Vagina (tissue), 2 donors: ENCODE data around the gene SEMA3E.

Experiments used
- CTCF ChIP-seq, 3 experiments: fragments of 450-650 bp in 2 of 3; fragments of 200-600 bp in 1 of 3; sonication (generic) in 1 of 3; IDR thresholded peaks; one replicate each; pipeline ENCODE4 v1.5.1; 2017 to 2019; ENCODE audit warnings: antibody characterized with exemption in 3 of 3, mild to moderate bottlenecking in 2 of 3, moderate library complexity in 2 of 3
- POLR2AphosphoS5 ChIP-seq, 2 donors: sonication (generic); formaldehyde crosslinking; IDR thresholded peaks; one replicate each; pipeline ENCODE4 v1.9.0; 2017; ENCODE audit warnings: antibody characterized with exemption in 2 of 2, mild to moderate bottlenecking in 2 of 2, low read depth in 1 of 2; ENCODE audit not compliant: insufficient read depth in 1 of 2

- TF ChIP-seq CTCF (IDR thresholded peaks at IDR 0.05): no peak
- TF ChIP-seq POLR2AphosphoS5 (IDR thresholded peaks at IDR 0.05; ENCODE audit: insufficient read depth in 1 of 2, low read depth in 1 of 2): no peak
Measured at GRCh38 chr7:83633516-83633915, 15.4 kb downstream of the SEMA3E start.
